H9 (cell line): ENCODE measurements around the gene ANAPC15. TPM values are rescaled to one million over a fixed set of nuclear protein-coding genes. Genes with fewer than 3 reads are reported as not detected.

Experiments used
- DNase-seq: peaks from one replicate; pipeline ENCODE4 v3.0.0-alpha.2; 2017
- H2AFZ ChIP-seq: one replicate; pipeline ENCODE4 v1.6.1; 2013; ENCODE audit warnings: mild to moderate bottlenecking, low read length, control low read depth, moderate library complexity
- H2AK5ac ChIP-seq: 2 replicates; pipeline ENCODE4 v1.6.1; 2013; ENCODE audit warnings: low read length, control low read depth, mixed read lengths; ENCODE audit not compliant: insufficient read length
- H2BK120ac ChIP-seq: one replicate; pipeline ENCODE4 v1.6.1; 2013; ENCODE audit warnings: low read depth, mild to moderate bottlenecking, low read length, control low read depth, inconsistent platforms; ENCODE audit not compliant: poor library complexity, severe bottlenecking
- H2BK12ac ChIP-seq: 2 replicates; pipeline ENCODE4 v1.6.1; 2013; ENCODE audit warnings: low read length, control low read depth, mixed read lengths, low read depth; ENCODE audit not compliant: insufficient read length
- H2BK15ac ChIP-seq: 2 replicates; pipeline ENCODE4 v1.6.1; 2013; ENCODE audit warnings: low read depth, low read length, control low read depth
- H2BK20ac ChIP-seq: one replicate; pipeline ENCODE4 v1.6.1; 2013; ENCODE audit warnings: low read depth, mild to moderate bottlenecking, low read length, control low read depth, inconsistent platforms; ENCODE audit not compliant: poor library complexity, severe bottlenecking
- H2BK5ac ChIP-seq: 2 replicates; pipeline ENCODE4 v1.6.1; 2013; ENCODE audit warnings: low read length, control low read depth, mixed read lengths; ENCODE audit not compliant: insufficient read length
- H3K14ac ChIP-seq: 2 replicates; pipeline ENCODE4 v1.6.1; 2013; ENCODE audit warnings: low read length, control low read depth; ENCODE audit not compliant: insufficient read depth
- H3K18ac ChIP-seq: 2 replicates; pipeline ENCODE4 v1.6.1; 2013; ENCODE audit warnings: low read depth, mild to moderate bottlenecking, mixed read lengths, low read length, control low read depth; ENCODE audit not compliant: insufficient read length
- H3K23ac ChIP-seq: 2 replicates; pipeline ENCODE4 v1.6.1; 2013; ENCODE audit warnings: low read length, control low read depth, mixed read lengths, low read depth; ENCODE audit not compliant: insufficient read length
- H3K23me2 ChIP-seq: 2 replicates; pipeline ENCODE4 v1.6.1; 2013; ENCODE audit warnings: low read depth, mild to moderate bottlenecking, mixed read lengths, low read length, control low read depth; ENCODE audit not compliant: insufficient read length, poor library complexity, severe bottlenecking
- H3K27ac ChIP-seq: 2 replicates; pipeline ENCODE4 v1.5.1; 2013; ENCODE audit warnings: low read length, control low read depth, mixed read lengths, low read depth; ENCODE audit not compliant: insufficient read length
- H3K27me3 ChIP-seq: 2 replicates; pipeline ENCODE4 v1.6.1; 2013; ENCODE audit warnings: low read length, control low read depth, inconsistent platforms; ENCODE audit not compliant: insufficient read depth
- H3K4ac ChIP-seq: 2 replicates; pipeline ENCODE4 v1.6.1; 2013; ENCODE audit warnings: low read depth, mild to moderate bottlenecking, control low read depth, inconsistent platforms, low read length, moderate library complexity
- H3K4me1 ChIP-seq: 2 replicates; pipeline ENCODE4 v1.6.1; 2013; ENCODE audit warnings: low read length, control low read depth, inconsistent platforms; ENCODE audit not compliant: insufficient read depth
- H3K4me2 ChIP-seq: 2 replicates; pipeline ENCODE4 v1.6.1; 2013; ENCODE audit warnings: low read length, control low read depth, mixed read lengths; ENCODE audit not compliant: insufficient read length, insufficient read depth
- H3K56ac ChIP-seq: 2 replicates; pipeline ENCODE4 v1.6.1; 2013; ENCODE audit warnings: low read depth, mild to moderate bottlenecking, mixed read lengths, low read length, control low read depth; ENCODE audit not compliant: insufficient read length
- H3K79me1 ChIP-seq: 2 replicates; pipeline ENCODE4 v1.6.1; 2013; ENCODE audit warnings: low read depth, mild to moderate bottlenecking, moderate library complexity, low read length, control low read depth, inconsistent platforms; ENCODE audit not compliant: insufficient read depth, poor library complexity, severe bottlenecking
- H3K79me2 ChIP-seq: 2 replicates; pipeline ENCODE4 v1.6.1; 2013; ENCODE audit warnings: low read length, control low read depth, inconsistent platforms; ENCODE audit not compliant: insufficient read depth
- H3K9ac ChIP-seq: 2 replicates; pipeline ENCODE4 v1.6.1; 2013; ENCODE audit warnings: low read length, control low read depth, mixed read lengths; ENCODE audit not compliant: insufficient read length; ENCODE audit errors: extremely low read depth
- H3K9me3 ChIP-seq: one replicate; pipeline ENCODE4 v1.6.1; 2013; ENCODE audit warnings: low read depth, low read length, inconsistent platforms; ENCODE audit not compliant: control insufficient read depth
- H3T11ph ChIP-seq: one replicate; pipeline ENCODE4 v1.6.1; 2013; ENCODE audit warnings: mild to moderate bottlenecking, low read length, control low read depth, inconsistent platforms
- H4K20me1 ChIP-seq: one replicate; pipeline ENCODE4 v1.6.1; 2013; ENCODE audit not compliant: control insufficient read depth, insufficient read length, insufficient read depth
- H4K5ac ChIP-seq: 2 replicates; pipeline ENCODE4 v1.6.1; 2013; ENCODE audit warnings: low read depth, mild to moderate bottlenecking, mixed read lengths, low read length, control low read depth; ENCODE audit not compliant: insufficient read length
- H4K8ac ChIP-seq: replicated peaks from 2 replicates; pipeline ENCODE4 v1.6.1; 2013; ENCODE audit warnings: low read length, control low read depth, mixed read lengths, low read depth; ENCODE audit not compliant: insufficient read length
- H4K91ac ChIP-seq: 2 replicates; pipeline ENCODE4 v1.6.1; 2013; ENCODE audit warnings: low read depth, mild to moderate bottlenecking, moderate library complexity, mixed read lengths, low read length, control low read depth; ENCODE audit not compliant: insufficient read length
- H3K27ac Mint-ChIP-seq, 3 experiments: 2 replicates in 2 of 3; 3 replicates in 1 of 3; pipeline ENCODE4 v1.8.0; 2020 to 2021; ENCODE audit warnings: mixed read lengths in 3 of 3, mild to moderate bottlenecking in 1 of 3, moderate library complexity in 1 of 3
- H3K27me3 Mint-ChIP-seq: 2 replicates; pipeline ENCODE4 v1.8.0; 2021; ENCODE audit warnings: low read depth, mild to moderate bottlenecking, moderate library complexity, mixed read lengths
- H3K36me3 Mint-ChIP-seq, 3 experiments: 2 replicates in 2 of 3; 3 replicates in 1 of 3; pipeline ENCODE4 v1.8.0; 2020 to 2021; ENCODE audit warnings: low read depth in 3 of 3, mixed read lengths in 3 of 3; ENCODE audit not compliant: insufficient read depth in 1 of 3
- H3K4me1 Mint-ChIP-seq, 2 experiments: 2 replicates each; pipeline ENCODE4 v1.8.0; 2020; ENCODE audit warnings: mixed read lengths in 2 of 2
- H3K4me3 Mint-ChIP-seq, 2 experiments: 2 replicates in 1 of 2; 3 replicates in 1 of 2; pipeline ENCODE4 v1.8.0; 2020 to 2021; ENCODE audit warnings: mild to moderate bottlenecking in 2 of 2, mixed read lengths in 2 of 2, moderate library complexity in 1 of 2
- H3K9me3 Mint-ChIP-seq, 2 experiments: 2 replicates in 1 of 2; 3 replicates in 1 of 2; pipeline ENCODE4 v1.8.0; 2020; ENCODE audit warnings: mild to moderate bottlenecking in 2 of 2, mixed read lengths in 2 of 2, moderate library complexity in 1 of 2
- CTCF ChIP-seq: fragments of 200-600 bp; sonication (generic); conservative IDR thresholded peaks from 3 replicates; pipeline ENCODE4 v1.8.0; 2021; ENCODE audit warnings: antibody characterized with exemption, mild to moderate bottlenecking
- WGBS: extraction: QIAGEN DNeasy Blood & Tissue Kit; methylation state at CpG from one replicate; pipeline ENCODE4 v1.1.7; 2013; ENCODE audit warnings: missing lambda C conversion rate, low lambda C conversion rate, mixed read lengths; ENCODE audit not compliant: insufficient read length; ENCODE audit errors: extremely low coverage; 5-methylcytosine and 5-hydroxymethylcytosine counted together
- total RNA-seq: library from RNA; stranded (reverse); gene quantifications from 2 replicates; pipeline ENCODE4 v1.2.1, GENCODE V29; 2021

Gene ANAPC15
- total RNA-seq, 1 experiment from 2014 or later: 72.6 TPM

DNA sequence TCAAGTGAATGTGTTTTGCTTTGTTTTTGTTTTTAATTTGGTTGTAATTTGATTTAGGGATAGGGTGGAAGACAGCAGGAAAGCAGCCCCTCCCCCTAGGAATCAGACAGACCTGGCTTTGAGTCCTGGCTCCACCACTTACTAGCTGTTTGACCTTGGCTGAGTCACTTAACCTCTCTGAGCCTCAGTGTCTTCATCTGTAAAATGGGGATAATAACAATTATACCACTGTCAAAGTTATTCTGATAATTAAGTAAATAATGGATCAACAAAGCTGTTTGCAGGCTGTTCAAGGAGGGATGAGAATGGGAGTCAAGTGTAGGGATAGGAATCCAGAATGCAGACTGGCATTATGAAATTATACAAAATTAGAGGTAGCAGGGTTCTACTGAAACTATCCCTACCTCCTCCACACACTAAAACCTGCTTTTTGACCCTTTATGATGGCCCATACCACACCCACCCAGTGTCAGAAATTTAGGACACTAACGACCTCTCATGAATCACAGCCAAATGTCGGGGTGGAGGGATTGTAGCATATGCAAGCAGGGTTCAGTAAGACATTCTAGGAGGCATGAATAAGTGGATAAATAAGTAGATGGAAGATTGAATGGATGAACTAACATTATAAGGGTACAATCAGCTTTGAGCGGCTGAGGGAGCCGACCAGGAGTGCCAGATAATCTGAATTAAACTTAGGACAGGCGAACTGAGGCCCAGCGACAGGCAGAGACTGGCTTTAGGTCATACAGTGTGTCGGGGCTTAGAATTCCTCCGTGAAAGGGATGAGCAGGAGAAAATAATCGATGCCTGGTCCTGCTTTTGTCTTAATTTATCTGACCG, 974 bp downstream of the ANAPC15 start:
- H3K9me3 Mint-ChIP-seq: no peaks in the 10 kb centered on the region
- peak overlapping the region; percentile 89 to 91 for H3K4me3 Mint-ChIP-seq
- Histone ChIP-seq H4K91ac (no peak overlapping the region), H2BK12ac (peak overlapping the region; percentile 35), H4K8ac (no peak overlapping the region), H4K5ac (no peak overlapping the region), H3K27me3 (no peaks in the 10 kb centered on the region; the same call in 1 of the 2 replicates), H3K79me1 (no peaks in the 10 kb centered on the region), H3K4me1 (no peaks in the 10 kb centered on the region), H2BK15ac (no peak overlapping the region), H2BK20ac (no peak overlapping the region), H2BK5ac (no peak overlapping the region), H2AK5ac (no peak overlapping the region), H2AFZ (no peak overlapping the region), H3T11ph (no peak overlapping the region), H3K9ac (peak overlapping the region; percentile 91), H2BK120ac (no peak overlapping the region), H3K79me2 (no peaks in the 10 kb centered on the region), H3K23me2 (peaks cover 10% of the 10 kb centered on the region), H3K4me2 (peak overlapping the region; percentile 77), H3K14ac (peak overlapping the region; percentile 89; the same call in 1 of the 2 replicates), H3K18ac (peak overlapping the region; percentile 85), H4K20me1 (no peaks in the 10 kb centered on the region), H3K23ac (no peak overlapping the region), H3K27ac (peak overlapping the region; percentile 82), H3K4ac (no peak overlapping the region; the same call in 1 of the 2 replicates), H3K9me3 (no peaks in the 10 kb centered on the region), H3K56ac (no peak overlapping the region)
- peaks cover 25% of the 10 kb centered on the region for H3K27me3 Mint-ChIP-seq
- peak overlapping the region; percentile 100; a peak in 6 of 7 replicates for H3K27ac Mint-ChIP-seq
- no peak for DNase-seq
- H3K36me3 Mint-ChIP-seq: peaks cover 1 to 29% (median 11%) of the 10 kb centered on the region in 3 experiments; a peak in 5 of 7 replicates
- no CpG with 5 or more reads among the region's 10 CpGs for WGBS
- peaks cover 13% of the 10 kb centered on the region in 2 experiments for H3K4me1 Mint-ChIP-seq
- TF ChIP-seq CTCF: no peak
